ENCODE measurements around the gene CRTAC1. TPM values are rescaled to one million over a fixed set of nuclear protein-coding genes. Genes with fewer than 3 reads are reported as not detected.

Gene CRTAC1
- total RNA-seq, 1 donor: not detected

- no peak overlapping the region for H3K4me3 ChIP-seq (ENCODE audit: low read length)
Observed at GRCh38 chr10:97873569-97873968, 156.9 kb downstream of the CRTAC1 start.

GRCh38 chr10:97870990-97871389 lies 159.4 kb downstream of the CRTAC1 start:
- Histone ChIP-seq H3K4me3 (ENCODE audit: low read length) (no peak overlapping the region), H3K27me3 (ENCODE audit: insufficient read depth, low read length) (peaks cover 2% of the 10 kb centered on the region), H3K9me3 (ENCODE audit: low read depth, low read length) (no peaks in the 10 kb centered on the region), H3K4me1 (ENCODE audit: insufficient read depth, low read length) (peaks cover 14% of the 10 kb centered on the region)

More at GRCh38 chr10:97873569-97873968, 156.9 kb downstream of the CRTAC1 start:
- Histone ChIP-seq H3K27me3 (ENCODE audit: insufficient read depth, low read length) (peaks cover 2% of the 10 kb centered on the region), H3K9me3 (ENCODE audit: low read depth, low read length) (no peaks in the 10 kb centered on the region), H3K4me1 (ENCODE audit: insufficient read depth, low read length) (peaks cover 14% of the 10 kb centered on the region)

GRCh38 chr10:97869091-97870042 lies 161.1 kb downstream of the CRTAC1 start:
- Histone ChIP-seq H3K4me3 (ENCODE audit: low read length) (no peak overlapping the region), H3K9me3 (ENCODE audit: low read depth, low read length) (no peaks in the 10 kb centered on the region), H3K27me3 (ENCODE audit: insufficient read depth, low read length) (peaks cover 2% of the 10 kb centered on the region), H3K4me1 (ENCODE audit: insufficient read depth, low read length) (peaks cover 14% of the 10 kb centered on the region)

DNA sequence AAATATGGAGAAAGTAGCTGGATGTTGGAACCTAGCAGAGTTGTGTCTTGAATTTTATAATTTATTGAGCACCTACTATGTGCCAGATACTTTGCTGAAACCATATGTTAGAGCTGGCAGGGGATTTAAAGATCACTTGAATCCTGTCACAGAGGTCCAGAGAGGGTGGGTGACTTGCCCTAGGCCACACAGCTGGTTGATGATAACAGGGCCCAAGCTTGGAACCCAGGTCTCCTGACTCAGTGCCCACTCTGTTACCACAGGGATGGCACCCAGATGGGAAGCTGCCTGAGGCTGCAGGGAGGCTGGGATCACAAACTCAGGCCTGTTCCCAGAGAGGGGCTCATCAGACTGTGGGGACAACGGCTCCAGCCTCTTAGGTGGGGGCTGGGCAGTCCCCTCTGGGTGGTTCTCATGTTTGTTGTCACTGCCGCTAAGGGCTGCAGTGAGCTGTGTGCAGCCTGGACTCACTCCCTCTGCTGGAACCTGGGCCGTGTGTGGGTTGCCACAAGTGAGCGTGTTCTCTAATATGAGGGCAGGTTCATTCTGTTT lies 162.2 kb downstream of the CRTAC1 start:
- H3K4me3 ChIP-seq (ENCODE audit: low read length): no peak overlapping the region
- H3K4me1 ChIP-seq (ENCODE audit: insufficient read depth, low read length): peaks cover 14% of the 10 kb centered on the region
- peaks cover 2% of the 10 kb centered on the region for H3K27me3 ChIP-seq (ENCODE audit: insufficient read depth, low read length)
- H3K9me3 ChIP-seq (ENCODE audit: low read depth, low read length): no peaks in the 10 kb centered on the region

DNA sequence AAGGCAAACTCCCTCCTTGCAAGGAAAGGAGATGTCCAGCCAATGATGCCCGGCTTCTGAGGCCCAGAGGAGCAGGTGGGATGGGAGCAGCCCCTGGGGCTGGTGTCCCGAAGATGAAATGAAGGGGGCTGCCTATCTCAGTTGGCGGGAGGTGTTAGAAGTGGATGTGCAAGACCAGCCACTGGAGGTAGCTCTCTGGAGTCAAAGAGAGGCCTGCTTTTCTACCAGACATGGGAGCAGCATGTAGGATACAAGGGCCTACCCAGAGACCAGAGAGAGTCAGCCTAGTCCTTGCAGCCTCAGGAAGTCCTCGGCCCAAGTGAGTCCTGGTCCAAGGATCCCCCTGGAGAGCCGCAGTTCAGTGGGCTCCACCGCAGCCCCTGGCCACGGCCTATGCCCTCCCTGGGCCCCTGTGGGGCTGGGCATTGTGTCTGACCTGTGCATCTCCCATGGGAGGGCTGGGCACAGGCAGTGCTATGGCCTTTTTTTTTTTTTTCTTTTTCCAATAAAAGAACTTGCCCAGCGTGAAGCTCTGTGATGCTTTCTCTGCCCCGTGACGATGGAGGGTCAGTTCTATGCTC lies 163.1 kb downstream of the CRTAC1 start:
- Histone ChIP-seq H3K4me3 (ENCODE audit: low read length) (no peak overlapping the region), H3K9me3 (ENCODE audit: low read depth, low read length) (no peaks in the 10 kb centered on the region), H3K27me3 (ENCODE audit: insufficient read depth, low read length) (peaks cover 2% of the 10 kb centered on the region), H3K4me1 (ENCODE audit: insufficient read depth, low read length) (peaks cover 14% of the 10 kb centered on the region)

GRCh38 chr10:97866524-97867219 lies 163.7 kb downstream of the CRTAC1 start:
- peaks cover 14% of the 10 kb centered on the region for H3K4me1 ChIP-seq (ENCODE audit: insufficient read depth, low read length)
- no peak overlapping the region for H3K4me3 ChIP-seq (ENCODE audit: low read length)
- no peaks in the 10 kb centered on the region for H3K9me3 ChIP-seq (ENCODE audit: low read depth, low read length)
- peaks cover 2% of the 10 kb centered on the region for H3K27me3 ChIP-seq (ENCODE audit: insufficient read depth, low read length)

- H3K27me3 ChIP-seq (ENCODE audit: insufficient read depth, low read length): no peaks in the 10 kb centered on the region
- peaks cover 14% of the 10 kb centered on the region for H3K4me1 ChIP-seq (ENCODE audit: insufficient read depth, low read length)
- no peak overlapping the region for H3K4me3 ChIP-seq (ENCODE audit: low read length)
Observed at GRCh38 chr10:97865488-97865887, 164.9 kb downstream of the CRTAC1 start.

GRCh38 chr10:97863808-97864207 lies 166.6 kb downstream of the CRTAC1 start:
- Histone ChIP-seq H3K27me3 (ENCODE audit: insufficient read depth, low read length) (no peaks in the 10 kb centered on the region), H3K4me1 (ENCODE audit: insufficient read depth, low read length) (peaks cover 2% of the 10 kb centered on the region), H3K4me3 (ENCODE audit: low read length) (no peak overlapping the region), H3K9me3 (ENCODE audit: low read depth, low read length) (no peaks in the 10 kb centered on the region)

More at GRCh38 chr10:97865488-97865887, 164.9 kb downstream of the CRTAC1 start:
- H3K9me3 ChIP-seq (ENCODE audit: low read depth, low read length): no peaks in the 10 kb centered on the region

DNA sequence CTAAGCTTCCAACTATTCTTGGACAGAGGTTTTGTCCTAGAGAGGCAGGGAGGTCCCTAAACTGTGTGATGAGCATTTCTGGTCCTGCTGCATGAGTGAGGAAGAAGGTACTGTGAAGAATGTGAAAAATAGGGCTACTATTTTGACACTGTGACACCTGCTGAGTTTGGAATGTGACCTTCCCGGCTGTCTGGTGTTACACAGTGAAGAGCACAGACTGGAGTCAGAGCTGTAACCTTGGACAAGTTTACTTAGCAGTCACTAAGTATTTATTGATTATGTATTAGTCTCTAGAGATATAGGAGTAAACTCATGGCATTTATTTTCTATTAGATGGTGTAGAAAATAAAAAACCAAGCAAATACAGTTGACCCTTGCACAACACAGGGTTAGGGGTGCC lies 168.5 kb downstream of the CRTAC1 start:
- no peaks in the 10 kb centered on the region for H3K27me3 ChIP-seq (ENCODE audit: insufficient read depth, low read length)
- H3K4me1 ChIP-seq (ENCODE audit: insufficient read depth, low read length): peaks cover 11% of the 10 kb centered on the region
- no peak overlapping the region for H3K4me3 ChIP-seq (ENCODE audit: low read length)
- no peaks in the 10 kb centered on the region for H3K9me3 ChIP-seq (ENCODE audit: low read depth, low read length)

DNA sequence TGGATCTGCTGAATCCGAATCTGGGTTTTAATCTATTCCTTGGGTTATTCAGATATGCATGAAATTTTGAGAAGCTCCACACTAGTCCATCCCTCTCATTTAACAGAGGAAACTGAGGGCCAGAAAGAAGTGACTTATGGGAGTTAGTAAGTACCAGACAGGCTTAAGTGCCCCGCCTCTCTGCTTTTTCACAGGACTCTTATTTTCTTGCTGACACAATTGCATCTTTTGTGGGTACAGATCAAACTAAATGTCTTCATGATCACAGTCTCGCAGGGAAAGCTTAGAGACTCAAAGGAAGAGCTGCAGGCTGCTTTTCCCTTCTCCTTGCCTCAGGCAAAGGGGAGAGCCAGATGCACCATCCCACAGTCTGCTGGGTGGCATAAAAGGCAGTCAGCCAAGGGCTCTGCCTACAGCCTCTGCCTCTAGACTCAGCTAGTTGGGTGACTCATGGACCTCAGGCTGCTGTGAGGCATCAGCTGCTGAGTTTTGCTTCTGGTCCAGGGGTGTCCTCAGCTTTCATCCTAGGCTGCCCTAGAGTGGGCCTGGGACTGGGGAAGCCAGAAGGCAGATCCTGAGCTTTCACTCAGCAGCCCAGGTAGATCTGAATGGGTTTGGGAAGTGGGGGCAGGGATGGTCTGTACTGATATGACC lies 169.2 kb downstream of the CRTAC1 start:
- Histone ChIP-seq H3K4me3 (ENCODE audit: low read length) (no peak overlapping the region), H3K9me3 (ENCODE audit: low read depth, low read length) (no peaks in the 10 kb centered on the region), H3K4me1 (ENCODE audit: insufficient read depth, low read length) (peaks cover 11% of the 10 kb centered on the region)

GRCh38 chr10:97858001-97858439 lies 172.4 kb downstream of the CRTAC1 start:
- Histone ChIP-seq H3K4me3 (ENCODE audit: low read length) (no peak overlapping the region), H3K4me1 (ENCODE audit: insufficient read depth, low read length) (peaks cover 11% of the 10 kb centered on the region), H3K9me3 (ENCODE audit: low read depth, low read length) (no peaks in the 10 kb centered on the region), H3K27me3 (ENCODE audit: insufficient read depth, low read length) (no peaks in the 10 kb centered on the region)

More for the DNA sequence above, 169.2 kb downstream of the CRTAC1 start:
- H3K27me3 ChIP-seq (ENCODE audit: insufficient read depth, low read length): no peaks in the 10 kb centered on the region

GRCh38 chr10:97854743-97855142 lies 175.7 kb downstream of the CRTAC1 start:
- Histone ChIP-seq H3K27me3 (ENCODE audit: insufficient read depth, low read length) (peaks cover 18% of the 10 kb centered on the region), H3K4me3 (ENCODE audit: low read length) (no peak overlapping the region), H3K9me3 (ENCODE audit: low read depth, low read length) (no peaks in the 10 kb centered on the region), H3K4me1 (ENCODE audit: insufficient read depth, low read length) (peaks cover 27% of the 10 kb centered on the region)

GRCh38 chr10:97852840-97853405 lies 177.5 kb downstream of the CRTAC1 start:
- Histone ChIP-seq H3K27me3 (ENCODE audit: insufficient read depth, low read length) (peaks cover 25% of the 10 kb centered on the region), H3K4me3 (ENCODE audit: low read length) (no peak overlapping the region), H3K4me1 (ENCODE audit: insufficient read depth, low read length) (peaks cover 26% of the 10 kb centered on the region), H3K9me3 (ENCODE audit: low read depth, low read length) (no peaks in the 10 kb centered on the region)

GRCh38 chr10:97852277-97852676 lies 178.1 kb downstream of the CRTAC1 start:
- no peaks in the 10 kb centered on the region for H3K9me3 ChIP-seq (ENCODE audit: low read depth, low read length)
- peaks cover 22% of the 10 kb centered on the region for H3K4me1 ChIP-seq (ENCODE audit: insufficient read depth, low read length)
- H3K4me3 ChIP-seq (ENCODE audit: low read length): no peak overlapping the region
- peaks cover 26% of the 10 kb centered on the region for H3K27me3 ChIP-seq (ENCODE audit: insufficient read depth, low read length)

Data from mononuclear cell (primary cell).